Measurements from ENCODE around the gene CTDSPL.

DNA sequence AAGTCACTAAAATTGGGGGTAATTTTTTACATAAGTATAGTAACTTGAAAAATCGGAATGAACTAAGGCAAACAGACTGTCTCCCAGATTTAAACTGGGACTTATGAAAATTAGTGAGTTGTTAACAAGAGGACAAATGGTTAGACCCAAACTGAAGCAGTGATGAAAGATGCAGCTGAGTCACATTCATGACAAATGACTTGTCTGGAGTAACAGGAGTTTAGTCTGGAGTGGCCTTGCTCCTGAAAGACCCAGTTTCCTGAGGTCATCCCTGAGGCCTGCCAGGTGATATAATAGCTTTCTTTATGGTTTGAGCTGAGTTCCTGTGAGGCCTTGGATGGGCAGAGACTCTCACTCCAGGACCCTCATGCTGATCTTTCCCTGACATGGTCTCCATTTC is 9.6 kb upstream of the CTDSPL start:
- TF ChIP-seq CTCF (IDR thresholded peaks at IDR 0.05; ENCODE audit: low read depth, low read length, missing input control) = no peak
- TF ChIP-seq TAF1 (conservative IDR thresholded peaks at IDR 0.05) = no peak
- TF ChIP-seq RXRA (IDR thresholded peaks at IDR 0.05) = no peak
- no peak for TF ChIP-seq ATF3 (IDR thresholded peaks at IDR 0.05)
- TF ChIP-seq REST (IDR thresholded peaks at IDR 0.05) = no peak
- TF ChIP-seq GABPA (IDR thresholded peaks at IDR 0.05 in 1 of 2, conservative IDR thresholded peaks at IDR 0.05 in 1 of 2) = no peak
- TF ChIP-seq MAX (IDR thresholded peaks at IDR 0.05) = no peak
- no peak for TF ChIP-seq NR2F2 (IDR thresholded peaks at IDR 0.05)
- no peak for TF ChIP-seq JUND (IDR thresholded peaks at IDR 0.05)
- TF ChIP-seq ZBTB33 (IDR thresholded peaks at IDR 0.05) = no peak
- TF ChIP-seq SP1 (IDR thresholded peaks at IDR 0.05) = no peak
- TF ChIP-seq EGR1 (IDR thresholded peaks at IDR 0.05; ENCODE audit: low read depth in 2 of 2) = no peak
- no peak for TF ChIP-seq YY1 (IDR thresholded peaks at IDR 0.05)
- TF ChIP-seq FOXA1 (IDR thresholded peaks at IDR 0.05) = no peak
